Fibroblast of gingiva (primary cell): ENCODE results near the gene MAP1LC3B.
"Not testable (repeated sequence)": the region's sequence is repeated elsewhere in the genome, so short reads cannot be mapped to it uniquely, and the experiment has no call there.

Source experiments
- DNase-seq: peaks from one replicate; pipeline ENCODE4 v3.0.0-alpha.2; 2011; ENCODE audit warnings: low read depth

The MAP1LC3B gene

DNA sequence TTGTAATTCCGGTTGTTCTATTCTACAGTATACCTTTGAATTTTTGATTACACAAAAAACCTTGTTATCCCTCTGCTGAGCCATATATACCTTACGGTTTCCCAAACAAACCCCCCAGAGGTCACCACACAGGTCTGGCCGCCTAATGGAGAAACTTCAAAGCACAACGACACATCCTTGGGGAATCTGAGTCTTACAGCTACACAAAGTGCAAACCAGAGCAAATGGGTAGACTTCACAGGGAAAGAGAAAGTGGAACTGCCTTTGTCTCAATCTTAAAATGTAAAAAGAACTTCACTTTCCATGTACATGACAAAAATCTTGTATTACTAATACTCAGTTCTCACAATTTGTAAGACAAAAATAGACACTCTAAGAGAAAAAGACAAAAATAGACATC lies 11.3 kb upstream of the MAP1LC3B start:
- DNase-seq: peak; percentile 22

DNA sequence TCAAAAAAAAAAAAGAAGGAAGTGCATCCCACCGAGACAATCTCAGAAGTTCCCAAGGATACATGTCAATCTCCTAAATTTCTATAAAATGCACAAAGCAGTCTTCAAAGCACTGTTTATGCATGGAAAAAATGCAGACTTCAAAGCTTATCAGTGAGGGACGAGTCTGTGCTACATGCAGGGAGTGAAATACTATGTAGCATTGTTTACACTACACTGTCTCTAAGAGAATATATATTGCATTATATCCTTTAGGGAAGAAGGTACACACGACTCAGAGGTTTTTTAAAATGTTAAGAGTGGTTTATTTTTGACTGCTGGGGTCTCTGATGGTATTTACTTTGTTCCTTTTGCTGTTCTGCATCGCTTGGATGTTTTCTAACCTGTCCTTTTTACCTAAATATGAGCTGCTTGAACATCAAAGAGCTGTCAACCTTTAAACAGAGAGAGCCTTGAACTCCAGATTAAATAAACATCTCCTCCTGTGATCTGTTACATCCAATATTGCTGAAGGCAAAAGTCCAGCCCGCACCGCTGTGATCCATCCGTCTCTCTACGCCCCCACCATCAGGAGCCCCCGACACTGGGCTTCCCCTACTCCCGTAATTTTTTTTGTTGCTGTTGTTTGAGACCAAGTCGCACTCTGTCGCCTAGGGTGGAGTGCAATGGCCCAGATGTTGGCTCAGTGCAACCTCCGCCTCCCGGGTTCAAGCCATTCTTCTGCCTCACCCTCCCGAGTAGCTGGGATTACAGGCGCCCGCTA lies 9.9 kb upstream of the MAP1LC3B start:
- DNase-seq: no peak

DNA sequence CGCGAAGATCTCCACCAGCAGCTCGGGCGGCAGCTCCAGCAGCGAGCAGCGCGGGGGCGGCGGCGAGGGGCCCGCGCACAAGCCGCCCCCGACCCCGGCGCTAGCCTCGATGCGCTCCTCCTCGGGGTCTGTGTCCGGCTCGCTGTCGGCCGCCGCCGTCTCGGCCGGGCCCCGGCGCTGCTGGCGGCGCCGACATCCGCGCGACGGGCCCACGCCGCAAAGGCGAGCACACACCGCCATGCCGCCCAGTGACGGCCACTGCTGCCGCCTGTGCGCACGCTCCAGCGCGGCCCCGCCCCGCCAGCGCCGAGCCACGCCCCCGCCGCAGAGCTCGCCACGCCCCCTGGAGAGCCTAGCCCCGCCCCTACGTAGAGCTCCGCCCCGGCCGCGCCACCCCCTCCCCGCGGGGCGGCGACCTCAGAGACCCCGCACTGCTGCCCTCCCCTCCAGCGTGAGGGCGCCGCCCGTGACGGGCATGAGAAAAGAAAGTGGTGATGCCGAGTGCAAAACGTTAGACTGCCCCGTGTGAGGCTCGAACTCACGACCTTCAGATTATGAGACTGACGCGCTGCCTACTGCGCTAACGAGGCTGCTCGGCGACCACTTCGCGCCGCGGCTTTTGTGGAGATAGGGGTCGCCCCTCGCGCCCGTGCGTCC lies 8.5 kb upstream of the MAP1LC3B start, which contains the start of gene FBXO31:
Gene FBXO31 (minus strand): TSS at position 272 of the 657 bp plus-strand sequence. CDS start 32 bp downstream, at position 240.
- peak; percentile 90 for DNase-seq

DNA sequence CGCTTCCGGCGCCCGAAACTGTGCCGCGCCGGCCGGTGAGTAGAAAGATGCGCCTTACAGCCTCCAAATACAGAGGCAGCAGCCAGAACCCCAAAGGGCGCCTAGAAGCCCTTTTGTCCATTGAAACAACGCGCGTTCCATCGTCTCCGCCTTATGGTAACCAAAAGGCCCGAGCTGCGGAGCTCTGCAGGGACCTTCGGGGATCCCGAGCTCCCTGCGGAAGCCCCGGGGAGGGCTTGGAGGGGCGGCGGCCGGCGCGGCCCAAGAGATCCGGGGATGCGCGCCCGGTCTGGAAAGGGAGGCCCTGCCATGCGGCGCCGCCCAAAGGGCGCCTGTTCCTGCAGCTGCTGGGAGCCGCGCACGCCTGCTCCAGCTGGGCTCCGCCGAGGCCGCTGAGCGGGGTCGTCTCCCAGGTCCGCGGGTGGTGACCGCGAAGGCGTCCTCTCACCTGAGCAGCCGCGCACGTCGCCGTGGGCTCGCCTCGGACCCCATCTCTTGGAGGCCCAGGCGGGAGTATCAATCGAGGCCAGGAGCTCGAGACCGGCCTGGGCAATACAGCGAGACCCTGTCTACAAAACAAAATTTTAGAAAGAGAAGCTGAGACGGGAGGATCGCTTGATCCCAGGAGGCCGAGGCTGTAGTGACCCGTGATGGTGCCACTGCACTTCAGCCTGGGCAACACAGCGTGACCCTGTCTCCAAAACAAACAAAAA lies 7.8 kb upstream of the MAP1LC3B start:
- DNase-seq: no peak

DNA sequence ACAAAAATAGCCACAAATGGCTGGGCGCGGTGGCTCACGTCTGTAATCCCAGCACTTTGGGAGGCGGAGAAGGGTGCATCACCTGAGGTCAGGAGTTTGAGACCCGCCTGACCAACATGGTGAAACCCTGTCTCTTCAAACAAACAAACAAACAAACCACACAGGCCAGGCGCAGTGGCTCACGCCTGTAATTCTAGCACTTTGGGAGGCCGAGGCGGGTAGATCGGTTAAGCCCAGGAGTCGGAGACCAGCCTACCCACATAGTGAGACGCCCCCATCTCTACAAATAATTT lies 7.3 kb upstream of the MAP1LC3B start:
- not testable (repeated sequence) for DNase-seq

DNA sequence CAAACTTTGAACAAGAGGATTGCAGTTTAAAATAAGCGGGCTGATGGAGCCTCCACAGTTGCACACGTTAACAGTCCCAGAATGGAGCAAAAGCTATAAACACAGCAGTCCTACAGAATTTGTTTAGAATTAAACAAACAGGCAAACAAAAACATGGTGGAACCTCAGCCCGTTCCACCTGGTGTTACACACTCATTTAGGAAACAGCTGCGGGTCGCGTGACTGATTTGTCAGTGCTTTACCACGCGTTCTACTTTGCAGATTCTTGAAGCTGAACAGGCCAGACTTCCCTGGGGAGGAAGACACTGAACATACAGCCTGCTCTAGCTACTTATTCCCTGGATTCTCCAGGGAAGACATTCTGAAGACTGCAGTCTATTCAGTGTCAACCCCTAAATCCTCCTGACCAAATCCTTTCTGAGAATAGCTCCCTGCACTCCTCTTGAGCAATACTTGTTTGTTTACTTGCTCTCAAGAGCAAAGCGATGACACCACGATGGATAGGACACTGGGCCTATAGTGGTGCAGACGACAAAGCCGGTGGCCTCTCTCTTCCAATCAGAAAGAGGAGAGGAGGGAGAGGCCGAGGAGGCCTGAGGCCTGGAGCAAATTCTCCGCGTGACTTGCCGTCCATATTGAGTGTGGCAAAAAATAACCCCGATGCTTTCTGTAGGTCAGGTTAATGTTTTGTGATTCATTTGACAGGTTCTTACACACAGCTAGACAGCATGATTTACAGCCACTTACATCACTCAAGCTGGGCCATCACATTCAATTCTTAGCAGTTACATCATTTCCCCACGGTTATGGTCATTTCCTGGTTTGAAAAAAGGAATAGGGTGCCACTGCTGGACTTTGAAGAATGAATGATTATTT lies 4.0 kb upstream of the MAP1LC3B start:
- DNase-seq: peak; percentile 99

DNA sequence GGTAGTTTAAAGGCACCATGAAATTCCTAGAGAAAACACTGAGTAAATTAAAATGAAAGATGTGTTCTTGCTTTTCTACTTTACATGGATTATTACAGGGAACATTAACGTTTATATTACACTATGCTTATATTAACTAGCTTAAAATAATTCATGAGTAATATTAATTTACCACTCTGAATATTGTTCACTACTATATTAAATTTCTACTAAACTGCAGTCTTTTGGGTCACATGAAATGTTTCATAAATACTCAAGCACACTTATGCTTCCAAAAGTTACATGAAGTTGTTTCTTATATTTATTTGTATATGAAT lies 3.4 kb upstream of the MAP1LC3B start:
- DNase-seq: no peak

DNA sequence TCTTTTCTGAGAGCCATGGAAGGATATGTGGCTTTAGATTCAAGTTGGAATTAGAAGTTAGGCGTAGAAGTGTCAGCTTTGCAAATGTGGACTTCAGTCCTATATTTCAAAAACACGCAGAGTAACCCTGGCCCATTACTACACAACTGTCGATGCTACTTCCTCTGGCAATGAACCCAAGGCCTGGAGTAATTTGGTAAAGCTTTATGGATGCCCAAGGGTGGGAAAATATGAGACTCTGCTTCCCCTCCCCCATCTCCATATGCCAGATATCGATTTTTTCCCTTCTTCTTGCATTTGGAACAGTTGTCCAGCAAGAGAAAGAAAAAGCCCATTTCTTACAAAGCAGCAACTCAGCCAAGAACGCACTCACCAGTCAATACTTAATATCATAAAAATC lies 2.9 kb upstream of the MAP1LC3B start:
- DNase-seq: no peak

DNA sequence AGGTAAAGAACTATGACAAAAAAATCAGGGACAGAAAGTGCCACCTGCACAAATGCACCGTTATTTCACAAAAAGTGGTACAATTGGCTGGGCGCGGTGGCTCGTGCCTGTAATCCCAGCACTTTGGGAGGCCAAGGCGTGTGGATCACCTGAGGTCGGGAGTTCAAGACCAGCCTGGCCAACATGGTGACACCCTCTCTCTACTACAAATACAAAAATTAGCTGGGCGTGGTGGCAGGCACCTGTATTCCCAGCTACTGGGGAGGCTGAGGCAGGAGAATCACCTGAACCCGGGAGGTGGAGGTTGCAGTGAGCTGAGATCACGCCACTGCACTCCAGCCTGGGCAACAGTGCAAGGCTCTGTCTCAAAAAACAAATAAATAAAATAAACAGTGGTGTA lies 2.2 kb upstream of the MAP1LC3B start:
- DNase-seq: not testable (repeated sequence)

DNA sequence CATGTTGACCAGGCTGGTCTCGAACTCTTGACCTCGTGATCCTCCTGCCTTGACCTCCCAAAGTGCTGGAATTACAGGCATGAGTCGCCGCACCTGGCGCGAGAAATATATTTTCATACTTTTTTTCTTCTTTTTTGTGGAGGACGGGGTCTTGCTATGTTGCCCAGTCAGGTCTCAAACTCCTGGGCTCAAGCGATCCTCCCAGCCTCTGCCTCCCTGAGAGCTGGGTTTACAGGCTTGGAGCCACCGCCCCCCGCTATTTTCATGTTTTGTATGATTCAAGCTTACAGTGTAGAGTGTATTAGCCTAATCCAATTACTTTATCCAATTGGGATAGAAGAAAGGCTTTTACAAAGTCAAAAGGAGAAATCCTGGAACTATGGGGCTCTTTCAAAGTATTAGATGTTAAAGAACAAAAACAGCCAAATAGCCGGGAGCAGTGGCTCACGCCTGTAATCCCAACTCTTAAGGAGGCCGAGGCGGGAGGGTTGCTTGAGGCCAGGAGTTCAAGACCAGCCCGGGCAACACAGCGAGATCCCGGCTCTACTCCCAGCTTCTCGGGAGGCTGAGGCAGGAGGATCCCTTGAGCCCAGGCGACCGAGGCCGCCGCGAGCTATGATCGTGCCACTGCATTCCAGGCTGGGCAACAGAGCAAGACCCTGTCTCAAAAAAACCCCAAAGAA lies 1.4 kb upstream of the MAP1LC3B start:
- no peak for DNase-seq

DNA sequence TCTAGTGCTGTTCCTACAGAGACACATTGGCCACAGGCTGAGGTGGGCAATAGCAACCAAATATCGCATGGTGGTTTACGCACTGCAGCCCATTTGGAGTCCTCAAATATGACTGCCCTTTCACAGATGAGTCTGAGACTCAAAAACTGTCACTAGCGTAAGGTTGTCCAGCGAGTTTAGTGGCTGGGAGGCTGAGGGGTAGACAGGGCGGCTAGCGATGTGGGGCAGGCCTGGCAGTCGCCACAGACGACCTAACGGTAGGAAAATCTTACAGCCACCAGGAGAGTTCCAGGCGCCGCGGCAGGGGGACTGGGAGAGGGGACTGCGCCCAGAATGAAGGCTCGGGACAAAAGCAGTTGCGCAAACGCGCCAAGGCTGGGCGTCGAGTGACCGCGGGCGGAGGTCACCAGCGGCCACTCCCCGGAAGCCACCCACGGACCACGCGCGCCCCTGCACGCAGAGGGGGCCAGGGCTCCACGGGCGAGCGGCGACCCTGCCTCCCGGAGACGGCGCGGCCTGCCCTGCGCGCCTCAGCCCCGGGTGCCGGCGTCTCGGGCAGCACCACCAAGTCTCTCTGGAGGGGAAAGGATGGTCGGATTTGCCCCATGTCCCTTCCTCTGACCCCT lies 699 bp upstream of the MAP1LC3B start:
- DNase-seq: peak; percentile 39

DNA sequence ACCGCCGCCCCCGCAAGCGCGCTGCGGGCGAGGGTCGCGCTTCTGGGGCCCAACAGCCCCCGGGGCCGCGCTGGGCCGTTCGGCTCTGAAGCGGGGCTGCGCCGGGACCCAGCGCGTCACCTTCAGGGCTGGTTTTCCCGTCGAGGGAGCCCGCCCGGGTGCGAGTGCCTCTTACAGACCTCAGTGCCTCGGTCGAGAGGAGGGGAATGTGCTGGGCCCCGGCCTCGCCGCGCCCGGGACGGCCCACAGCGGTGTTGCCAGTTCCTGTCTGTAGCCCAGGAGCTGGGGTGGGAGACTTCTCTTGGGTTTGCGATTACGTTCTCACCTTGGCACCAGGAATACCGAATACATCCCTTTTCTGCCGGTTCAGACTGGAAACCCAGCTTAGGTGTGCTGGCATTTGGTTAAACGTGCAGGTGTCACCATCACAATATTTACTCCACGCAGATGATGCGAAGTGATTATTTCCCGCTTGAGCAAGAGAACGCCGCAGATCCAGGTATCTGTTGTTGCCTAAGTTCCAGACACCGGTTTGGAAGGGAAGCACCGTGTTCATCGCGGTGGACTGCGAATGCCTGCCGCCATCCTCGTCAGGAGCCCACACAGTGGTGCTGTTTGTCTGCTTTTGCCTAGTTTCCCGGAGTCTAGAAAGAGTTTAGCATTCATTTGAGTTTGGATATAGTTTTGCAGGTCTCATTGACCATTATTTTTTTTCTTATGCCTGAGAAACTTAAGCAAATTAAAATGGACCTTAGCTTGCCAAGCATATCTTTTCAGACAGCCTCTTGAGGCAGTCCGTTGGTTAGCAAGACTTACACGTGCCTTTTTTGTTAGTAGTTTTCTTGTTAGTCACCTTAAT lies 914 bp downstream of the MAP1LC3B start:
- DNase-seq: peak; percentile 27

DNA sequence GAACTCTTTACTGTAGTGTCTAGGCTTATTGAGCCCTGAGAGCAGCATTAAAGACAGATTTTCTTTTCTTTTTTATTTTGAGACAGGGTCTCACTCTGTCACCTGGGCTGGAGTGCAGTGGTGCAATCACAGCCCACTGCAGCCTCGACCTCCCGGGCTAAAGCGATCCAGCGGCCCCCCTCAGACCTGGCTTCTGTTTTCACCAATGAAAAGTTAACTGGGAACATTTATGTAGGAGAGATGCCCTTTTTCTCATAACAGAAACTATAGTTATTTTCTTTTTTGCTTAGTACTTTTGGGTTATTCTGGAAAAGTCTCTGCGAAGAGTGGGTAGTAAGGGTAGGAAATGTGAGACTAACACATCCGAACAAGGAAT lies 1.5 kb downstream of the MAP1LC3B start:
- DNase-seq: no peak

DNA sequence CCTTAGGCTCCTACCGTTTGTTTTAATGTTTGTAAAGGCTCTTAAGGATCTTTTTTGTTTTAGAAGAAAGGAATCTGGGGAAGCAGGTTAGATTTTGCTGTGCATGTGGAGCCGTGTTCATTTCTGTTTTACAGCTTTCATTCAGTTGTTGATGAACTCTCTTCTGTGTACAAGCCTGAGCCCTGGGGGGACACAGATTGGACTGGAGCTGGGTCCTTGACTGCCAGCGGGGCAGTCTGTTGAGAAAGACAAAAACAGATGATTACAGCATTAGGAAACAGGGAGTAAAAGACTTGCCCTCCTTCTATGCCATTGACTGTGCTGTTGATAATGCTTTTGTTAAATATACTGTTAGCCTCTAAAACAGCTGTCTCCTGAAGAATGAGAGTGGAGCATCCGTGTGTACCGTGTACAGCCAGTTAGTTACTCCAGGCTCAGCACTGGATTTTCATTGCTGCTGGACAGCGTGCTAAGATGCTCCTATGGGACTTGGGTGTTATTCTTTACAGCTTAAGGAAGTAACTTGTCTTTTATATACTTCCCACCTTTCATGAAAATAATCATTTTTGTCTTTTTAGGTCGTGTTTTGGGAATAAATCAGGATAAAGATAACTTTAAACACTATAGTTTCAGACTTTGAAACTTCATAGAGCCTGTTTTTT lies 3.2 kb downstream of the MAP1LC3B start:
- DNase-seq: no peak

DNA sequence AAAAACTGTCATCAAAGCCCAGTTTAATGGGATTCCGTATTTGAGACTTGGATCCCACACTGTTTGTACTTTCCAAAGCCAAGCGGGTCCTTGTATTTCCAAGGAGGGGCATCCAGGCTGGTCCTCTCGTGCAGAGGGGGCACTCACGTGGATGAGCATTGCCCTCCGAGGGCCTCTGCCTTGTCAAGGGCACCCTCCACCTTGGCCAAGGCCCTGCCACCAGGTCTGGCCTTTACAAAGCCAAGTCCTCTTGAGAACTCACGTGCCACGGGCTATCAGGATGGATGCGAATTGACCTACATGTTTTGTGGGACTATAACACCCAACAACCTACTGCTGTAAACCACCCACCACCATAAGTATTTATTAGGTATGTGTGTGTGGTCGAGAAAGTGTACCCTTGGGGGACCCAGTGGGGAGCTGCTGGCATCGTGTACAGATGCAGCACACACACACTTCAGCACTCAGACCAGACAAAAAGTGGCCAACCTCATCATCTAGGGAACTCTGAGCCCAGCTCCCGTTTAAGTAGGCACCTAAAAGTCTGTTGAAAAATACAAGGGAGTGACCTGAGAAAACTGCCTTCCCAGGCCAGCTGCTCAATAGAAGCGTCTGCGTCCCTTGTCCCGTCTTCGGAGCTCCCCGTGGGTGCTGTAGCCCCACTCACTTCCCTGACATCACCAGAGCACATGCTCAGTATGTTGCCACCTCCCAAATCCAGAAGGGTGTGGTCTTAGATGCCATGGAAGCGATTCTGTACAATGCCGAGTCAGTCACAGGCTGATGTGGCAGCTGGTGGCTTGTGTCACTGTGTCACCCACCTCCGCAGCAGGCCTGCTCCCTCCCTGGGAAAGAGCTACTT lies 12.9 kb downstream of the MAP1LC3B start:
- DNase-seq: no peak

DNA sequence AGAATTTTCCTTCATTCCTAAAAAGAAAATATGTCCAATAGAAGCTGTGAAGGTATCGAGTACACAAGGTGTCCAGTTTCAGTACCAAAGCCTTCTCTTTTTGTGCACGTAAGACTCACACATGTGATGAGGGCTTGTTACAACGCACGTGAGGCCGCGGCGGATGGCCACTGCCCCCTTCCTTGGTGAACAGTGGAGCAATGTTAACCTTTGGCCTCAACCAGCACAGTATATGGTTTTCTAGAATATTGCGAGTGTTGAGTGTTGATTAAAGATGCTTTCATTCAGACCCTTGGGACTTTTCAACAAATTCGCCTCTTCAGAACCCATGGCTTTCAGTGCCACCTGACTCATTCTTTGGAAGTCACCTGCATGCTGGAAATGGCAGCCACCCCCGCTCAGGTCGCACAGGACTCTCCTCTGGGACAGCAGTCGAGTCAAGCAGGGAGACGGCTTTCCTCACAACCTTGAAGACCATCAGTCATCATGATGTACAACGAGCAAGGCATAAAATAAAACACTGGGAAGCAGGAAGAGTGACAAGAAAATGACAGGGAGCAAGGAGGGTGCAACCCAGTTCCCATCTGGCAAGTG lies 14.5 kb downstream of the MAP1LC3B start:
- no peak for DNase-seq

DNA sequence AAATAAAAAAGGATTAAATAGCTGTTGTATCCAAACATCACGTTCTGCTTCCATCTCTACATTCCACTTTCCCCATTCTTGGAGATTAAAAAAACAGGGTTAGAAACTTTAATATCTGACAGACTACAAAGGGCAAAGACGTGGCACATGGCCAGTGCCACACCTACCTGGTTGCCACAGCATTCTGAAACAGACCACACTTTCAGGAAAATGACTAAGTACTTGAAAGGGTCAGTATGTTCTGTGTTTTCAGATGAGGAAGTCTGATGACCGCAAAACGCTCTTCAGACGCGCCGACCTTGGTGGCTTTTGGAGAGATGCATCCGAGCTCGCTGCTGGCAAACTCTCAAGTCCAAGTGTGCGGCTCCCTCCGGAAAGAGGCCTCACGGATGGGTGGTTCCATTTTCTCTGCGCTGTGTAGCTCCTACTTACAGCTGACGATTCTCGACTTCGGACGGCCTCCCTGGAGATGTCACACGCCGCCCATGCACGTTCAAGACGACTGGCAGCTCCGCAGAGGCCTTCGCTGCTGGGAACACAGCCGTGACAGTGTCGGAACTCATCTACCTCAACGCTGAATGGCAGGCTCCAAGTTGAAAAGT lies 15.5 kb downstream of the MAP1LC3B start:
- no peak for DNase-seq

DNA sequence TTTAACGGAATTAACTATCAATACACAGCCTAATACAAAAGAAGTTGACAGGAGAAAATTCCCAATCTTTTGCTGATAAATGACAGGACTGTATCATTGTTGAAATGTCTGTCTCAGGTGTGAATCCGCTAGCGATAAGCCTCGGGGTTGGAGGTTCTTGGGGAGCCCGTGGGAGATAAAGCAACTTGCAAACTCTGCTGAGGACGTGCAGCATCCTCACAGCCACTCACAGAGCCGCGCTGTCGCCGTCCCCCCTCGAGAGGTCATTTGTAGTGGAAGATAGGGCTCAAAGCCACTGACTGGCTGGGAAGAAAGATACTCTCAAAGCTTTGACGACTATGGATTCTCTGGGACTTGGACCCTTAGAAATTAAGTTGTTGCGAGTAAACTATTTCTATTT lies 17.0 kb downstream of the MAP1LC3B start:
- DNase-seq: no peak
